GM11168 (cell line): Measurements from ENCODE around the gene CDK14.

ENCODE experiments used
- in situ Hi-C: fragments of 300-500 bp; cut with MboI; formaldehyde crosslinking; loops from one replicate; pipeline ENCODE4 v1.12.0; 2022; ENCODE audit warnings: low sequenced_read_pairs; ENCODE audit not compliant: unreplicated experiment

Gene CDK14

GRCh38 chr7:90595801-90596670 is at the start of gene CDK14:
CDK14 (plus strand) TSS chr7:90596321; CDS start chr7:90596628, 307 bp downstream.
- in situ Hi-C loops = no loop called here

- in situ Hi-C loops = no loop called here
These were observed 45.1 kb upstream of the CDK14 start for GRCh38 chr7:90551036-90551435.

GRCh38 chr7:90552521-90552920 is 43.6 kb upstream of the CDK14 start:
- in situ Hi-C loops = no loop called here

GRCh38 chr7:90560730-90561129 is 35.4 kb upstream of the CDK14 start:
- in situ Hi-C loops = no loop called here

GRCh38 chr7:90563286-90563685 is 32.8 kb upstream of the CDK14 start:
- in situ Hi-C loops = no loop called here

GRCh38 chr7:90564455-90564854 is 31.7 kb upstream of the CDK14 start:
- in situ Hi-C loops = no loop called here

- in situ Hi-C loops = no loop called here
These were observed 27.9 kb upstream of the CDK14 start for GRCh38 chr7:90568213-90568612.

- in situ Hi-C loops = no loop called here
These were observed 26.8 kb upstream of the CDK14 start for GRCh38 chr7:90569368-90569767.

- in situ Hi-C loops = no loop called here
These were observed 25.7 kb upstream of the CDK14 start for GRCh38 chr7:90570373-90570959.

GRCh38 chr7:90574146-90574819 is 21.8 kb upstream of the CDK14 start:
- in situ Hi-C loops = no loop called here

- in situ Hi-C loops = no loop called here
These were observed 21.3 kb upstream of the CDK14 start for GRCh38 chr7:90574820-90575187.

- in situ Hi-C loops = no loop called here
These were observed 16.9 kb upstream of the CDK14 start for GRCh38 chr7:90579181-90579688.

GRCh38 chr7:90580051-90580450 is 16.1 kb upstream of the CDK14 start:
- in situ Hi-C loops = no loop called here

- in situ Hi-C loops = no loop called here
These were observed 14.0 kb upstream of the CDK14 start for GRCh38 chr7:90582164-90582563.

GRCh38 chr7:90584378-90584777 is 11.7 kb upstream of the CDK14 start:
- in situ Hi-C loops = no loop called here

GRCh38 chr7:90586091-90586490 is 10.0 kb upstream of the CDK14 start:
- in situ Hi-C loops = no loop called here

GRCh38 chr7:90587766-90588165 is 8.4 kb upstream of the CDK14 start:
- in situ Hi-C loops = no loop called here

- in situ Hi-C loops = no loop called here
These were observed 4.1 kb upstream of the CDK14 start for GRCh38 chr7:90592033-90592432.

GRCh38 chr7:90593205-90593604 is 2.9 kb upstream of the CDK14 start:
- in situ Hi-C loops = no loop called here

GRCh38 chr7:90594751-90595317 is 1.3 kb upstream of the CDK14 start:
- in situ Hi-C loops = no loop called here

- in situ Hi-C loops = no loop called here
These were observed 750 bp upstream of the CDK14 start for GRCh38 chr7:90595342-90595800.
